Transverse colon (tissue), 4 donors: ENCODE results near the gene ATOH8. TPM values are rescaled to one million over a fixed set of nuclear protein-coding genes. Genes with fewer than 3 reads are reported as not detected.
A peak's percentile ranks its signal among the peaks of the same experiment; 100 is the strongest.

Experiments used
- DNase-seq: peaks from one replicate; pipeline ENCODE4 v3.0.0-alpha.2; 2019
- H3K27ac ChIP-seq, 4 donors: fragments of 200-600 bp; sonication (generic); 2 replicates each; pipeline ENCODE4 v1.5.1; 2016 to 2018; ENCODE audit warnings: inconsistent platforms in 4 of 4
- H3K27me3 ChIP-seq: fragments of 200-600 bp; sonication (generic); 2 replicates; pipeline ENCODE4 v1.5.1; 2017; ENCODE audit warnings: inconsistent platforms
- H3K36me3 ChIP-seq, 4 donors: fragments of 200-600 bp; sonication (generic); 2 replicates each; pipeline ENCODE4 v1.5.1; 2017 to 2019; ENCODE audit warnings: inconsistent platforms in 4 of 4
- H3K4me1 ChIP-seq, 4 donors: fragments of 200-600 bp; sonication (generic); 2 replicates each; pipeline ENCODE4 v1.5.1; 2017 to 2020; ENCODE audit warnings: inconsistent platforms in 4 of 4
- H3K4me3 ChIP-seq, 4 donors: fragments of 200-600 bp; sonication (generic); 1 replicate in 1 of 4; 2 replicates in 3 of 4; pipeline versions ENCODE4 v1.5.1 to v1.6.1; 2017 to 2019; ENCODE audit warnings: inconsistent platforms in 4 of 4
- H3K9me3 ChIP-seq, 2 donors: fragments of 200-600 bp; sonication (generic); 2 replicates each; pipeline ENCODE4 v1.5.1; 2017 to 2019; ENCODE audit warnings: inconsistent platforms in 2 of 2
- EP300 ChIP-seq: sonication (generic); formaldehyde crosslinking; IDR thresholded peaks from one replicate; pipeline ENCODE4 v1.6.1; 2017; ENCODE audit warnings: antibody characterized with exemption, low read depth
- POLR2A ChIP-seq: fragments of 450-650 bp; IDR thresholded peaks from one replicate; pipeline ENCODE4 v1.6.1; 2016; ENCODE audit warnings: antibody characterized with exemption, mild to moderate bottlenecking, moderate library complexity
- POLR2AphosphoS5 ChIP-seq, 3 donors: sonication (generic); formaldehyde crosslinking; IDR thresholded peaks; one replicate each; pipeline ENCODE4 v1.6.1; 2016; ENCODE audit warnings: antibody characterized with exemption in 3 of 3
- WGBS, 2 donors: methylation state at CpG; one replicate each; pipeline ENCODE4 v1.1.5; 2018; ENCODE audit warnings: low coverage in 1 of 2; 5-methylcytosine and 5-hydroxymethylcytosine counted together
- in situ Hi-C, 4 donors: fragments of 200-750 bp; cut with MboI; loops; one replicate each; pipeline versions ENCODE4 v1.15.0 to v1.15.1; 2017; ENCODE audit warnings: low sequenced_read_pairs in 3 of 4, low pct_ligation_motif_present in 1 of 4, low pct_unique_long_range_greater_than_20kb in 1 of 4
- intact Hi-C: fragments of 100-400 bp; cut with DNase I; formaldehyde crosslinking; loops from one replicate; pipeline ENCODE4 v1.15.1; 2023; ENCODE audit warnings: low total_unique reads
- total RNA-seq, 4 donors: library from RNA; depleted of rRNA; stranded (reverse); fragments of >200 nt; gene quantifications; one replicate each; pipeline ENCODE4 v1.1.0, GENCODE V29; 2016
- TF ChIP-seq, protein P1 (sequence below), 5 experiments: fragments of 200-600 bp in 3 of 5; fragments of 450-650 bp in 2 of 5; sonication (generic) in 3 of 5; IDR thresholded peaks; 1 replicate in 2 of 5; 2 replicates in 3 of 5; pipeline ENCODE4 v1.5.1; 2016 to 2017; ENCODE audit warnings: antibody characterized with exemption in 5 of 5, inconsistent platforms in 3 of 5, mild to moderate bottlenecking in 2 of 5, moderate library complexity in 1 of 5

ATOH8 gene
- total RNA-seq, 4 donors from 2014 or later, result 7.4 to 32.6 (median 14.4) TPM

DNA sequence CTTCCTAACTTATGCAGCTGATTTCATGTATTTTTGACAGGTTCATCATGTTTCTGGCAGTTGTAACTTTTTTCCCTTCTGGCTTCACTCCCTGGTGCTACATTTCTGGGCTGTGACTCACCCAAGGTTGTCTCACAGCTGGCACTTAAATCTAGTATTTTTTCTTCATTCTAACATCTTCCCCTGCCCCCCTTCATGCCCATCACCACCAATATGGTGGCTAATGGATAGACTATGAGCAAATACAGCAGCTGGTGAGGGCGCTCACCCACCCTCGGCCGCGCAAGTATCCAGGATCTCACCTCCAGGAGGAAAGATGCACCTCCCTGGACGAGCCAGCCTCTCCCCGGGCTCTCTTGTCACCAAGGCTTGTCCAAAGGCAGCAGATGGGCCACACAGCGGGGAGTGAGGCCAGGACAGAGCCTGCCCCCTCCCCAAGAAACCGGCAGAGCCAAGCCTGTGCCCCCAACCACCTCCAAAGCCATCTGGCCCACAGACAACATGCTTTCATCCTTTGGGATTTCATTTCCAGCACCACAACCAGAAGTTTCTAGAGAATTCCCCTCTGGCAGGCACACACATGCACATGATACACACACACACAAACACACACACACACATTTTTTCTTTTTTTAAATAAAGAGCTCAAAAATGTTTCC lies 39.1 kb downstream of the ATOH8 start:
- 66% methylated on average over 8 of the region's 8 CpGs; no CpG with 5 or more reads in 1 of the 2 donors for WGBS, 2 donors
- no peaks in the 10 kb centered on the region for H3K36me3 ChIP-seq
- H3K27me3 ChIP-seq, result no peaks in the 10 kb centered on the region
- H3K4me1 ChIP-seq, result peaks cover 14 to 31% (median 15%) of the 10 kb centered on the region in 4 donors
- intact Hi-C loops (no loop called here), in situ Hi-C loops (no loop called here)
- peak overlapping the region in 2 of 4 donors; percentile 44 to 71 for H3K27ac ChIP-seq
- DNase-seq, result no peak
- TF ChIP-seq EP300 (no peak), POLR2AphosphoS5 (IDR thresholded peaks at IDR 0.05) (no peak), POLR2A (no peak)
- TF ChIP-seq, protein P1, sequence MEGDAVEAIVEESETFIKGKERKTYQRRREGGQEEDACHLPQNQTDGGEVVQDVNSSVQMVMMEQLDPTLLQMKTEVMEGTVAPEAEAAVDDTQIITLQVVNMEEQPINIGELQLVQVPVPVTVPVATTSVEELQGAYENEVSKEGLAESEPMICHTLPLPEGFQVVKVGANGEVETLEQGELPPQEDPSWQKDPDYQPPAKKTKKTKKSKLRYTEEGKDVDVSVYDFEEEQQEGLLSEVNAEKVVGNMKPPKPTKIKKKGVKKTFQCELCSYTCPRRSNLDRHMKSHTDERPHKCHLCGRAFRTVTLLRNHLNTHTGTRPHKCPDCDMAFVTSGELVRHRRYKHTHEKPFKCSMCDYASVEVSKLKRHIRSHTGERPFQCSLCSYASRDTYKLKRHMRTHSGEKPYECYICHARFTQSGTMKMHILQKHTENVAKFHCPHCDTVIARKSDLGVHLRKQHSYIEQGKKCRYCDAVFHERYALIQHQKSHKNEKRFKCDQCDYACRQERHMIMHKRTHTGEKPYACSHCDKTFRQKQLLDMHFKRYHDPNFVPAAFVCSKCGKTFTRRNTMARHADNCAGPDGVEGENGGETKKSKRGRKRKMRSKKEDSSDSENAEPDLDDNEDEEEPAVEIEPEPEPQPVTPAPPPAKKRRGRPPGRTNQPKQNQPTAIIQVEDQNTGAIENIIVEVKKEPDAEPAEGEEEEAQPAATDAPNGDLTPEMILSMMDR (IDR thresholded peaks at IDR 0.05), result no peak
- H3K4me3 ChIP-seq, result no peak overlapping the region
- H3K9me3 ChIP-seq, result no peaks in the 10 kb centered on the region

DNA sequence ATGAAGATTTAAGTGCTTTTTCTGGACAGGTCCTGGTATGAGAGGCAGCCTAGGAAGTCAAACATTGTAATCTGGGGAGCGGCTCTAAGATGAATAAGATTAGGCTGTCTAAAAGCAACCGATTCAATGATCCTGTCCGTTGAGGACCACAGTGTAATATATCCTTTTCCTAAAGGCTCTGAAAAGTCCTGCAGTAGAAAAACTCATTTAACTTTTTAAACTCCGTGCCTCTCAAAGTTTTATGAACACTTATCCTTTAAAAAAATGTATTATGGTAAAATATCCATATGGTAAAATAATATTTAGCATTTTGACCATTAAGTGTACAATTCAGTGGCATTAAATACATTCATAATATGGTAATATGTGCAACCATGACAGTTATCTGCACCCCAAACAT lies 39.8 kb downstream of the ATOH8 start:
- no peak overlapping the region for H3K27ac ChIP-seq

DNA sequence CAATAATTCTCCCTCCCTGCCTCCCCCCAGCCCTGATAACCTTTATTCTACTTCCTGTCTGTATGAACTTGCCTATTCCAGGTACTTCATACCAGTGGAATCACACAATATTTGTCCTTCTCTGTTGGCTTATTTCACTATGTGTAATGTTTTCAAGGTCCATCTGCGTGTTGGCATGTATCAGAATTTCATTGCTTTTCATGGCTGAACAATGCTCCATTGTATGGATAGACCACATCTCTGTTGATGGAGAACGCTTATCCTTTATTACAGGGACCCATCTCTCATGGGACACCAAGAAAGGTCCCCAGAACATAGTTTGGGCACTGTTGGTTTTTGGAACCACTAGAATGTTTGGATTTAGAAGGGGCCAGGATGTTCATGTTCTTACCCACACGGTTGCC lies 40.2 kb downstream of the ATOH8 start:
- DNase-seq, result no peak
- Histone ChIP-seq H3K4me3 (no peak overlapping the region), H3K27me3 (no peaks in the 10 kb centered on the region), H3K27ac (no peak overlapping the region), H3K9me3 (no peaks in the 10 kb centered on the region), H3K36me3 (no peaks in the 10 kb centered on the region), H3K4me1 (peaks cover 14 to 31% (median 15%) of the 10 kb centered on the region in 4 donors)
- WGBS, 2 donors, result 0 to 72% methylated on average over 1 to 3 of the region's 3 CpGs
- no peak for TF ChIP-seq EP300
- TF ChIP-seq, protein P1 (IDR thresholded peaks at IDR 0.05), result no peak
- in situ Hi-C loops, result no loop called here
- intact Hi-C loops, result no loop called here

More for the DNA sequence above, 39.8 kb downstream of the ATOH8 start:
- no peak for DNase-seq
- WGBS, 2 donors, result 63 to 74% methylated on average over 4 of the region's 4 CpGs
- Histone ChIP-seq H3K27me3 (no peaks in the 10 kb centered on the region), H3K4me3 (no peak overlapping the region), H3K36me3 (no peaks in the 10 kb centered on the region), H3K9me3 (no peaks in the 10 kb centered on the region), H3K4me1 (peaks cover 14 to 31% (median 15%) of the 10 kb centered on the region in 4 donors)
- intact Hi-C loops, result no loop called here
- TF ChIP-seq, protein P1 (IDR thresholded peaks at IDR 0.05), result no peak
- no peak for TF ChIP-seq POLR2AphosphoS5 (IDR thresholded peaks at IDR 0.05)
- no peak for TF ChIP-seq EP300
- no peak for TF ChIP-seq POLR2A
- in situ Hi-C loops, result no loop called here

DNA sequence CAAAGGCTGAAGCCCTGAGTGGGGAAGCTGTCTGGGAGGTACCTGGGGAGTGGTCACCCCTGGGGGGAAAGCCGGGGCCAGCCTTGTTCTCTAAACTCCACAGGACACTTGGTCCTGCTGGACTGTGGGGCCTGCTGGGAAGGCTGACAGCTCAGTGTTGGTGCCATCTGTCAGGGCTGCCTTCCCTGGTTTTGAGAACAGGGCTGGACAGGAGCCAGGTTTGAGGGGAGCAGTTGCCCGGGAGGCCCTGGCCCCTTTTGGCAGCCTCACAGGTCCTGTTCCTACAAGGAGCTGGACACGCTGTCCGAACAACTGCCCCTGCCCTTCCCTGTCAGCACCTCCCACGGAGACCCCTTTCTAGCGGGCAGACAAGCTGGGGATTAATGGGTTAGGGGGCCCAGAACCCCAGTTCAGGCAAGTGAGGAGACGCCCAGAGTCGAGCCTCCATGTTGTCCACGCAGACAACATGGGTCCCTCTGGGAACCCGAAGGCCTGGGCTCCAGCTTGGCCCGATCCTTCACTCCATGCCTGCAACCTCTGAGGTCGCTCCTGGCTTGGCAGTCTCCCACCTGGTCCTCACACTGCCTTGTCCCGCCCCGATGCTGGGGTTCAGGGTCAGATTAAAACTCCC lies 40.8 kb downstream of the ATOH8 start:
- in situ Hi-C loops, result no loop called here
- intact Hi-C loops, result loop anchor here (5.0 kb wide), 1 partner anchor 42 kb away; the partner anchor contains the start of gene ATOH8
- H3K27me3 ChIP-seq, result no peaks in the 10 kb centered on the region
- TF ChIP-seq, protein P1 (IDR thresholded peaks at IDR 0.05), result no peak
- TF ChIP-seq POLR2AphosphoS5 (IDR thresholded peaks at IDR 0.05) (no peak), POLR2A (no peak), EP300 (no peak)
- H3K27ac ChIP-seq, result no peak overlapping the region
- no peaks in the 10 kb centered on the region for H3K36me3 ChIP-seq
- peaks cover 14 to 31% (median 15%) of the 10 kb centered on the region in 4 donors for H3K4me1 ChIP-seq
- WGBS, 2 donors, result 75% methylated on average over 14 of the region's 14 CpGs; no CpG with 5 or more reads in 1 of the 2 donors
- no peak overlapping the region for H3K4me3 ChIP-seq
- no peaks in the 10 kb centered on the region for H3K9me3 ChIP-seq
- peak; percentile 5 for DNase-seq
